ENCODE results near the gene ENTHD1. TPM values are rescaled to one million over a fixed set of nuclear protein-coding genes. Genes with fewer than 3 reads are reported as not detected.

Gene ENTHD1
- not detected for total RNA-seq

GRCh38 chr22:39893526-39893925 lies at the start of gene ENTHD1:
Gene ENTHD1 (minus strand): TSS chr22:39893760. CDS start chr22:39887748, 6,012 bp downstream.
- no peaks in the 10 kb centered on the region for H3K9me3 ChIP-seq
- no peaks in the 10 kb centered on the region for H3K4me1 ChIP-seq
- no peaks in the 10 kb centered on the region for H3K36me3 ChIP-seq
- TF ChIP-seq POLR2A (IDR thresholded peaks at IDR 0.05) (no peak), POLR2AphosphoS5 (IDR thresholded peaks at IDR 0.05) (no peak), CTCF (IDR thresholded peaks at IDR 0.05) (no peak)
- H3K27me3 ChIP-seq, result no peaks in the 10 kb centered on the region
- no peak for DNase-seq (ENCODE audit: low spot score in 2 of 2)
- H3K4me3 ChIP-seq, result no peak within 1 kb of the TSS
- intact Hi-C loops (cut with DNase I; ENCODE audit: low total_unique reads), result no loop called here
- H3K27ac ChIP-seq, result no peak within 1 kb of the TSS

DNA sequence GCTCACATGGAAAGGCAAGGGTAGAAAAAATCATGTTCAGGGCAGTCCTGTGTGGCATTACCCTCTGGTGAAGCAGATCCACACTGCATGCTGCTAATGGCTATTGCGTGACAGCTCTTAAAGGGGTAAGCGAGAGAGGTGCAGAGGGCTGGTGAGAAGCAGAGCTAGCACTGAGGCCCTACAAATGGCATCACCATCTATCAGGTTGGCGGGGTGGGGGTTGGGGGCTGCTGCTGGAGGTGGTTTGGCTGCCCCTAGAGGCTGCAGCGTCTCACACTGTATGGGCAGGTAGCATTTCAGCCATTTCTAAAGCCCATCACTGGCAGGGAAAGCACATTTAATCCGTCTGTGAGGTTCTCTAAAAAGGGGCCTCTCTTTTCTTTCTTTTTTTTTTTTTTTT lies 49.8 kb upstream of the ENTHD1 start:
- intact Hi-C loops (cut with DNase I; ENCODE audit: low total_unique reads), result no loop called here
- H3K27ac ChIP-seq, result no peak overlapping the region
- DNase-seq (ENCODE audit: low spot score in 2 of 2), result no peak
- peaks cover 0 to 14% of the 10 kb centered on the region in 2 donors for H3K4me1 ChIP-seq
- TF ChIP-seq CTCF (IDR thresholded peaks at IDR 0.05) (no peak), POLR2AphosphoS5 (IDR thresholded peaks at IDR 0.05) (no peak), POLR2A (IDR thresholded peaks at IDR 0.05) (no peak)
- H3K9me3 ChIP-seq, result no peaks in the 10 kb centered on the region
- no peaks in the 10 kb centered on the region for H3K36me3 ChIP-seq
- no peaks in the 10 kb centered on the region for H3K27me3 ChIP-seq
- no peak overlapping the region for H3K4me3 ChIP-seq

- intact Hi-C loops (cut with DNase I; ENCODE audit: low total_unique reads), result no loop called here
- DNase-seq (ENCODE audit: low spot score in 2 of 2), result no peak
- no peak overlapping the region for H3K4me3 ChIP-seq
- H3K27me3 ChIP-seq, result no peaks in the 10 kb centered on the region
- no peak overlapping the region for H3K27ac ChIP-seq
- H3K36me3 ChIP-seq, result no peaks in the 10 kb centered on the region
- peaks cover 0 to 11% of the 10 kb centered on the region in 2 donors for H3K4me1 ChIP-seq
- TF ChIP-seq POLR2AphosphoS5 (IDR thresholded peaks at IDR 0.05) (no peak), CTCF (IDR thresholded peaks at IDR 0.05) (no peak), POLR2A (IDR thresholded peaks at IDR 0.05) (no peak)
- no peaks in the 10 kb centered on the region for H3K9me3 ChIP-seq
Measured at GRCh38 chr22:39942439-39943230, 49.1 kb upstream of the ENTHD1 start.

DNA sequence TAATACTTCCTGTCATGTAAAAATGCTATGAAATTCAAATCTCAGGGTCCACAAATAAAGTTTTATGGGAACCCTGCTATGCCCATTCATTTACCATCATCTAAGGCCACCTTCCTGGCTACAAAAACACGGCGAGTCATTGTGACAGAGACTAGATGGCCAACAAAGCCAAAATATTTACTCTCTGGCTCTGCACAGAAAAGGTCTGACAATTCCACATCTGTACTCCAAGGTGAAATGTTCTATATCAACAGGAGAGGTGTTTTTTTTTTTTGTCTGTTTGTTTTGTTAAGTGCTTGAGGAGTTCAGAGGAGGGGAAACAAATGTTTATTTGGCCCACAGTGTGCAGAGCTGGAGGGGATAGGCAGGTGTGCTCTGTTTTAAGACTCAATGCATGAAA lies 48.0 kb upstream of the ENTHD1 start:
- TF ChIP-seq POLR2A (IDR thresholded peaks at IDR 0.05) (no peak), POLR2AphosphoS5 (IDR thresholded peaks at IDR 0.05) (no peak), CTCF (IDR thresholded peaks at IDR 0.05) (no peak)
- H3K27ac ChIP-seq, result no peak overlapping the region
- H3K9me3 ChIP-seq, result no peaks in the 10 kb centered on the region
- no peaks in the 10 kb centered on the region for H3K27me3 ChIP-seq
- peaks cover 0 to 2% of the 10 kb centered on the region in 2 donors for H3K4me1 ChIP-seq
- no peaks in the 10 kb centered on the region for H3K36me3 ChIP-seq
- H3K4me3 ChIP-seq, result no peak overlapping the region
- intact Hi-C loops (cut with DNase I; ENCODE audit: low total_unique reads), result no loop called here
- DNase-seq (ENCODE audit: low spot score in 2 of 2), result no peak

DNA sequence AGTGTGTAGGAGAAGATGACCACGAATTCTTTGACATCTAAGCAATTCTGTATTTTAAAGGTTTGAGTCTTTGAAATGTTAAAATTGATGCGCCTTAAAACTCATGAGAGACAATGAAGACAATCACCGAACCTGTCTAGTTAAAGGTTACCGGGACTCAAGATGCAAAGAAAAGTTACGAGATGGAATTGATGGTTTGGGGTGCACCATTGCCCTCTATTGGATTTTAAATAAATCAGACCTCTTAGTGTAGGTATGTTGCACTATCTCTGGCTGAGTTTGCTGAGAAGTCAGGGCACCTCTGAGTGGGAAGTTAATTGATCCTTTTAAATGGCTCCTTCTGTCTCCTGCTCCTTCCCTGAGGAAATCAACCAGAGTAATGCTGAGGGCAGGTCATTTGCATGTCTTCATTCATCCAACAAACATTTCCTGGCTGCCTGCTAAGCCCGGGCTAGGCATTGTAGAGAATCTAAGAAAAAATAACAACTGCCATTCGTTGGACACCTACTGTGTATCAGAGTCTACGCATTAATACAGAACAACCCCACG lies 47.3 kb upstream of the ENTHD1 start:
- no peak overlapping the region for H3K4me3 ChIP-seq
- intact Hi-C loops (cut with DNase I; ENCODE audit: low total_unique reads), result no loop called here
- TF ChIP-seq POLR2A (IDR thresholded peaks at IDR 0.05) (no peak), POLR2AphosphoS5 (IDR thresholded peaks at IDR 0.05) (no peak), CTCF (IDR thresholded peaks at IDR 0.05) (no peak)
- H3K27ac ChIP-seq, result no peak overlapping the region
- DNase-seq (ENCODE audit: low spot score in 2 of 2), result no peak
- no peaks in the 10 kb centered on the region for H3K9me3 ChIP-seq
- H3K27me3 ChIP-seq, result no peaks in the 10 kb centered on the region
- H3K36me3 ChIP-seq, result no peaks in the 10 kb centered on the region
- no peaks in the 10 kb centered on the region for H3K4me1 ChIP-seq

All from breast epithelium (tissue), 4 donors.